NCI-H2107 treated with DMSO at 0.1 percent for 48 hours (cell line): Measurements from ENCODE around the gene HOXB6.
A peak's percentile ranks its signal among the peaks of the same experiment; 100 is the strongest.

Experiments used
- DNase-seq: peaks from one replicate; lab custom pipeline; 2025; ENCODE audit not compliant: unreplicated experiment; lab: John Stamatoyannopoulos, UW

The HOXB6 gene

GRCh38 chr17:48624118-48624517, 19.3 kb upstream of the HOXB6 start:
- DNase-seq, result no peak

- no peak for DNase-seq
Measured at GRCh38 chr17:48623583-48623982, 18.8 kb upstream of the HOXB6 start.

- DNase-seq, result no peak
Measured at GRCh38 chr17:48622857-48623256, 18.1 kb upstream of the HOXB6 start.

- DNase-seq, result no peak
Measured at GRCh38 chr17:48621410-48622392, 16.9 kb upstream of the HOXB6 start.

- DNase-seq, result no peak
Measured at GRCh38 chr17:48620461-48621139, 15.8 kb upstream of the HOXB6 start.

GRCh38 chr17:48619826-48620449, 15.2 kb upstream of the HOXB6 start:
- DNase-seq, result no peak

- peak; percentile 75 for DNase-seq
Measured at GRCh38 chr17:48618256-48618896, 13.6 kb upstream of the HOXB6 start.

GRCh38 chr17:48617471-48618255, 12.9 kb upstream of the HOXB6 start:
- DNase-seq, result no peak

GRCh38 chr17:48616717-48617470, 12.1 kb upstream of the HOXB6 start:
- DNase-seq, result no peak

- no peak for DNase-seq
Measured at GRCh38 chr17:48615963-48616716, 11.4 kb upstream of the HOXB6 start.

GRCh38 chr17:48615047-48615962, 10.5 kb upstream of the HOXB6 start, which contains the start of gene HOXB8:
Gene HOXB8, minus strand, starts transcription at chr17:48615292. Its CDS starts 588 bp downstream, at chr17:48614704.
- DNase-seq, result peak; percentile 61

GRCh38 chr17:48613862-48614694, 9.3 kb upstream of the HOXB6 start:
- no peak for DNase-seq

- DNase-seq, result no peak
Measured at GRCh38 chr17:48612854-48613691, 8.3 kb upstream of the HOXB6 start.

GRCh38 chr17:48612456-48612853, 7.7 kb upstream of the HOXB6 start:
- DNase-seq, result no peak

GRCh38 chr17:48611681-48612455, 7.1 kb upstream of the HOXB6 start:
- peak; percentile 81 for DNase-seq
